Occipital lobe (tissue), 2 donors: ENCODE measurements around the gene DCBLD1. TPM values are rescaled to one million over a fixed set of nuclear protein-coding genes. Genes with fewer than 3 reads are reported as not detected.
A peak's percentile ranks its signal among the peaks of the same experiment; 100 is the strongest.
"Not testable (repeated sequence)": the region's sequence is repeated elsewhere in the genome, so short reads cannot be mapped to it uniquely, and the experiment has no call there.

Experiments
- DNase-seq: peaks from one replicate; lab custom pipeline; 2025; lab: John Stamatoyannopoulos, UW
- total RNA-seq: library from RNA; depleted of rRNA; stranded (reverse); fragments of >200 nt; gene quantifications from one replicate; pipeline ENCODE4 v1.2.3, GENCODE V29; 2014

Gene DCBLD1
- 15.3 TPM for total RNA-seq

GRCh38 chr6:117482240-117483003 lies at the start of gene DCBLD1:
Gene DCBLD1 (plus strand): TSS chr6:117482674. CDS start chr6:117482782, 108 bp downstream.
- DNase-seq = peak; percentile 66

GRCh38 chr6:117440706-117441525 lies 41.6 kb upstream of the DCBLD1 start:
- no peak for DNase-seq

DNA sequence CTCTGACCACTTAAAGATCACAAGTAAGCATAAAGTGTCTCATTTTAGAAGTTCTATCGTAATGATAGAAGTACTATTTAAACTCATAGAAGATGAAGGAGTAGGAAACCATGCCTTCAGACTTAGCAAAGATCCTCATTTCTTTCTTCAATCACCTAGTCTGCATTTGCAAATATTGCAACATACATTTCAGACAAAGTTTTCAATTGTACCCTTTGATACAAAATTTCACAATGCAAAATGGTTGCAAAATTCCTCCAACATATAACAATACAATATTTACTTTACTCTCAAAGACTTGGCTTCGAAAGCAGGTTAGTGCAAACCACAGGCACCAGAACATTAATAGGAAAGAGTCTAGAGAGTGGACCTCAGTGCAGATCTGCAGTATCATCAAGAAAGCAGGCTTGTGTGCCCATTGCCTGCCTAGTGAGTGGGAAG lies 40.6 kb upstream of the DCBLD1 start:
- DNase-seq = no peak

DNA sequence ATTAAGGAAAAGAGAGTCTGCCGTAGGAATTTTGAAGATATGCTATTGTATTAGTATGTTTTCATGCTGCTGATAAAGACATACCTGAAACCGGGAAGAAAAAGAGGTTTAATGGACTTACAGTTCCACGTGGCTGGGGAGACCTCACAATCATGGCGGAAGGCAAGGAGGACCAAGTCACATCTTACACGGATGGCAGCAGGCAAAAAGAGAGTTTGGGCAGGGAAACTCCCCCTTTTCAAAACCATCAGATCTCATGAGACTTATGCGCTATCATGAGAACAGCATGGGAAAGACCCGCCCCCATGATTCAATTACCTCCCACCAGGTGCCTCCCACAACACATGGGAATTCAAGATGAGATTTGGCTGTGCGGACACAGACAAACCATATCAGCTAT lies 40.2 kb upstream of the DCBLD1 start:
- DNase-seq = not testable (repeated sequence)

DNA sequence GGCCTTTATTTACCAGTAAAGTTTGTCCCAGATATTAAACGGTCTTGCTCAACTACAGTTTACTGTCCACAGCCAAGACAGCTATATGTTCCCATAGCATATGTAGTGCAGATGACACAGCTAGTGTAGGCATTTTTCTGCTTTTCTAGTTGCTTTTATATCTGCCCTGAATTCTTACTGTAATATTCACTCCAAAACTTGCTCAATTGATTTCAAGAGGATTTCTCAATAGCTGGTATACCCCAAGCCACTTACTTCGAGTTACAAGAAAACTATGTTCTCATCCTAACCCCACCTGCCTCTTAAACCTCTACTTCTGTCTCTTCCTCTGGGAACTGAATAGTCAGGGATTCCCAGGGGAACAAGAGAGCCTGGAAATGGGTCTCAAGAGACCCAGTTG lies 37.9 kb upstream of the DCBLD1 start:
- no peak for DNase-seq

- DNase-seq = no peak
These were observed 35.6 kb upstream of the DCBLD1 start for GRCh38 chr6:117446861-117447260.

DNA sequence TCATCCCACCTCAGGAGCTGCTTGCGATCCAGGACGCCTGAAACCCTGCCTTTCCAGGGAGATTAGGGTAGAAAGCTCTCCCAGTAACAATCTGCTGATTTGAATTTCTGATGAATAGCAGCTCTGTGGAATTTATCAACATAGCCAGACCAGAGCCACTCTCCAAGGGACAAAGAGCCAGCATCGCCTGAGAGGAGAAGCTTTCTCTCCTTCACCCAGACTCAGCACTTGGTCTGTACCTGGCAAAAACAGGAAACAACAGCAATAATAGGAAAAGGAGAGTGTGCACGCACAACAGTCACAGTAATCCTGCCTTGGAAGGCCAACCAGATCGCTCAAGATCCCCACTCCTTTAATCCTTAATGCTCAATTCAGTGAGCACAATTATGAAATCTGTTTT lies 34.5 kb upstream of the DCBLD1 start:
- DNase-seq = no peak

- DNase-seq = no peak
These were observed 33.6 kb upstream of the DCBLD1 start for GRCh38 chr6:117448732-117449485.

- no peak for DNase-seq
These were observed 32.7 kb upstream of the DCBLD1 start for GRCh38 chr6:117449549-117450439.

GRCh38 chr6:117451671-117452070 lies 30.8 kb upstream of the DCBLD1 start:
- DNase-seq = no peak

GRCh38 chr6:117456250-117456649 lies 26.2 kb upstream of the DCBLD1 start:
- no peak for DNase-seq

- no peak for DNase-seq
These were observed 25.5 kb upstream of the DCBLD1 start for GRCh38 chr6:117456998-117457397.

GRCh38 chr6:117459204-117459944 lies 23.1 kb upstream of the DCBLD1 start:
- no peak for DNase-seq

- no peak for DNase-seq
These were observed 18.5 kb upstream of the DCBLD1 start for GRCh38 chr6:117463762-117464665.

- no peak for DNase-seq
These were observed 17.8 kb upstream of the DCBLD1 start for GRCh38 chr6:117464700-117465099.

- no peak for DNase-seq
These were observed 16.8 kb upstream of the DCBLD1 start for GRCh38 chr6:117465691-117466090.

DNA sequence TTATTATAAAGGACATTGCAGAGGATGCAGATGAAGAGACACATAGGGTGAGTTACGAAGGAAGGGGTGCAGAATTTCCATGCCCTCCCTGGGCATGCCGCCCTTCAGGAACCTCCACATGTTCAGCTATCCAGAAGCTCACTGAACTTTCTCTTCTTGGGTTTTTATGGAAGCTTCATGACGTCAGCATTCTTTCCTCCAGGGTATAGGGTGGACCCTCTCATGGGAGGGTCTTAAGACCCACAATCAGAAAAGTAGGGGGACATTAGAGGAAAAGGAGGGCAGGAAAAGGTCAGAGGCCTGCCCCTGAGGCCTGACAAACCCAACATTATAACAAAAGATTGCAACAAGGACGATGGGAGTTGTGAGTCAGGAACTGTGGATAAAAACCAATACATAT lies 14.6 kb upstream of the DCBLD1 start:
- DNase-seq = no peak

- not testable (repeated sequence) for DNase-seq
These were observed 13.9 kb upstream of the DCBLD1 start for GRCh38 chr6:117468527-117468926.

DNA sequence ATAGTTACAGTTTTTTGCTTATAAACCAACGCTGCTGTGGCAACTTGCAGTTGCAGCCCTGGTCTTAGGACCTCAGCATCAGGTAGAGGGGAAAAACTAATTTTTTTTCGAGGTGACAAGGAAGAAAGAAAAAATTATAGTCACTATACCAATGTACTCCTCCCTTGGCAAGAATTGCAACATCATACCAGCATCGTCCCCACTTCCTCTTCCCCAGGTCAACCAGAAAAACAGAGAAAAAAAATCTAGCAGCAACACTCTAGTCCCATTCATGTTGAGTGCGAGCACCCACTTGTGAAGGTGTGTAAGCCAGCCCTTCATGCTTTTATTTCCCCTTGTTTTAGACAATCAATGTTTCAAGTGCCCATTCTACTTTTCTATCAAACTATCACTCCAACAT lies 13.1 kb upstream of the DCBLD1 start:
- no peak for DNase-seq
